Prostate gland (tissue), 2 donors: ENCODE results near the gene PON1.

ENCODE experiments used
- CTCF ChIP-seq, 4 experiments: fragments of 200-600 bp in 2 of 4; fragments of 450-650 bp in 2 of 4; sonication (generic) in 2 of 4; IDR thresholded peaks; 1 replicate in 3 of 4; 2 replicates in 1 of 4; pipeline ENCODE4 v1.5.1; 2016 to 2019; ENCODE audit warnings: antibody characterized with exemption in 4 of 4, mild to moderate bottlenecking in 2 of 4, moderate library complexity in 2 of 4
- POLR2A ChIP-seq: fragments of 450-650 bp; IDR thresholded peaks from one replicate; pipeline ENCODE4 v1.6.1; 2016; ENCODE audit warnings: antibody characterized with exemption, mild to moderate bottlenecking
- POLR2AphosphoS5 ChIP-seq: sonication (generic); formaldehyde crosslinking; IDR thresholded peaks from one replicate; pipeline ENCODE4 v1.6.1; 2017; ENCODE audit warnings: antibody characterized with exemption

GRCh38 chr7:95295397-95295796, 28.9 kb downstream of the PON1 start:
- TF ChIP-seq CTCF (IDR thresholded peaks at IDR 0.05) (no peak), POLR2A (no peak), POLR2AphosphoS5 (no peak)
